ENCODE data around the gene DHX58.

- TF ChIP-seq CTCF (IDR thresholded peaks at IDR 0.05): no peak
- no peak for TF ChIP-seq EZH2 (IDR thresholded peaks at IDR 0.05; ENCODE audit: borderline replicate concordance, insufficient read depth, low read depth, low read length, poor library complexity, severe bottlenecking)
These were observed 16.8 kb upstream of the DHX58 start for GRCh38 chr17:42129109-42129837.
